Stimulated activated CD8-positive, alpha-beta memory T cell treated with anti-CD3 and anti-CD28 coated beads, Interleukin-2, amount 100 ng/mL, for 1 hour (primary cell): ENCODE measurements around the gene STK39.

Experiments
- DNase-seq, 2 donors: peaks; one replicate each; pipeline ENCODE4 v3.0.0-alpha.2; 2020; ENCODE audit warnings: low read depth in 2 of 2

STK39 gene

GRCh38 chr2:168158586-168158985 is 88.8 kb downstream of the STK39 start:
- DNase-seq: no peak

GRCh38 chr2:168157926-168158325 is 89.5 kb downstream of the STK39 start:
- no peak for DNase-seq

GRCh38 chr2:168157070-168157469 is 90.3 kb downstream of the STK39 start:
- DNase-seq: no peak

- DNase-seq: no peak
Observed at GRCh38 chr2:168156661-168157060, 90.7 kb downstream of the STK39 start.

- DNase-seq: no peak
Observed at GRCh38 chr2:168155680-168156079, 91.7 kb downstream of the STK39 start.

GRCh38 chr2:168155046-168155445 is 92.3 kb downstream of the STK39 start:
- DNase-seq: no peak

GRCh38 chr2:168152902-168153530 is 94.4 kb downstream of the STK39 start:
- DNase-seq: no peak

GRCh38 chr2:168149986-168150385 is 97.4 kb downstream of the STK39 start:
- DNase-seq: no peak

- DNase-seq: no peak
Observed at GRCh38 chr2:168149150-168149974, 98.0 kb downstream of the STK39 start.

- no peak for DNase-seq
Observed at GRCh38 chr2:168147830-168148794, 99.3 kb downstream of the STK39 start.

- no peak for DNase-seq
Observed at GRCh38 chr2:168146892-168147810, 100.2 kb downstream of the STK39 start.

- DNase-seq: no peak
Observed at GRCh38 chr2:168145426-168146310, 101.7 kb downstream of the STK39 start.

GRCh38 chr2:168145011-168145410 is 102.4 kb downstream of the STK39 start:
- DNase-seq: no peak

GRCh38 chr2:168143813-168144212 is 103.6 kb downstream of the STK39 start:
- DNase-seq: no peak

GRCh38 chr2:168140892-168141291 is 106.5 kb downstream of the STK39 start:
- no peak for DNase-seq

GRCh38 chr2:168139852-168140251 is 107.5 kb downstream of the STK39 start:
- DNase-seq: no peak

- no peak for DNase-seq
Observed at GRCh38 chr2:168138901-168139300, 108.5 kb downstream of the STK39 start.

GRCh38 chr2:168138374-168138773 is 109.0 kb downstream of the STK39 start:
- DNase-seq: no peak

GRCh38 chr2:168137510-168138180 is 109.8 kb downstream of the STK39 start:
- DNase-seq: no peak
